ENCODE results near the gene JAG1. TPM values are rescaled to one million over a fixed set of nuclear protein-coding genes. Genes with fewer than 3 reads are reported as not detected.

JAG1 gene
- total and polyA plus RNA-seq, 12 donors = 6.8 to 22.0 (median 13.3) TPM

- Histone ChIP-seq H3K4me3 (no peak overlapping the region), H3K27ac (no peak overlapping the region), H3K4me1 (replicated peaks in 1 of 2) (no peaks in the 10 kb centered on the region), H3K27me3 (no peaks in the 10 kb centered on the region), H3K36me3 (replicated peaks in 1 of 2) (no peaks in the 10 kb centered on the region), H3K9me3 (replicated peaks in 1 of 3) (no peaks in the 10 kb centered on the region)
- WGBS, 4 donors = 50 to 61% (median 54%) methylated on average over 2 of the region's 2 CpGs
- TF ChIP-seq CTCF (IDR thresholded peaks at IDR 0.05) = no peak
- no peak for TF ChIP-seq POLR2A (IDR thresholded peaks at IDR 0.05)
- intact Hi-C loops (cut with DNase I) = no loop called here
- DNase-seq = no peak
Observed at GRCh38 chr20:10720565-10720964, 46.8 kb upstream of the JAG1 start.

GRCh38 chr20:10719740-10720385 lies 46.1 kb upstream of the JAG1 start:
- no peaks in the 10 kb centered on the region for H3K9me3 ChIP-seq (replicated peaks in 1 of 3)
- no peaks in the 10 kb centered on the region for H3K36me3 ChIP-seq (replicated peaks in 1 of 2)
- 67 to 81% (median 79%) methylated on average over 2 of the region's 2 CpGs for WGBS, 4 donors
- TF ChIP-seq CTCF (IDR thresholded peaks at IDR 0.05) (no peak), POLR2A (IDR thresholded peaks at IDR 0.05) (no peak)
- DNase-seq = no peak
- no peaks in the 10 kb centered on the region for H3K27me3 ChIP-seq
- H3K4me1 ChIP-seq (replicated peaks in 1 of 2) = no peaks in the 10 kb centered on the region
- no peak overlapping the region for H3K27ac ChIP-seq
- intact Hi-C loops (cut with DNase I) = no loop called here
- no peak overlapping the region for H3K4me3 ChIP-seq

- no peak for TF ChIP-seq CTCF (IDR thresholded peaks at IDR 0.05)
- no peak for TF ChIP-seq POLR2A (IDR thresholded peaks at IDR 0.05)
- H3K4me1 ChIP-seq (replicated peaks in 1 of 2) = no peaks in the 10 kb centered on the region
- intact Hi-C loops (cut with DNase I) = no loop called here
- no peaks in the 10 kb centered on the region for H3K36me3 ChIP-seq (replicated peaks in 1 of 2)
- DNase-seq = no peak
- 66 to 86% (median 69%) methylated on average over 3 of the region's 3 CpGs for WGBS, 4 donors
- H3K4me3 ChIP-seq = no peak overlapping the region
- H3K27me3 ChIP-seq = no peaks in the 10 kb centered on the region
- no peak overlapping the region for H3K27ac ChIP-seq
- no peaks in the 10 kb centered on the region for H3K9me3 ChIP-seq (replicated peaks in 1 of 3)
Observed at GRCh38 chr20:10718661-10719060, 44.9 kb upstream of the JAG1 start.

GRCh38 chr20:10716855-10717254 lies 43.1 kb upstream of the JAG1 start:
- no peak overlapping the region for H3K27ac ChIP-seq
- intact Hi-C loops (cut with DNase I) = no loop called here
- no peak for DNase-seq
- no peak overlapping the region for H3K4me3 ChIP-seq
- no peaks in the 10 kb centered on the region for H3K27me3 ChIP-seq
- TF ChIP-seq POLR2A (IDR thresholded peaks at IDR 0.05) = no peak
- no peak for TF ChIP-seq CTCF (IDR thresholded peaks at IDR 0.05)
- no peaks in the 10 kb centered on the region for H3K4me1 ChIP-seq (replicated peaks in 1 of 2)
- H3K36me3 ChIP-seq (replicated peaks in 1 of 2) = no peaks in the 10 kb centered on the region
- H3K9me3 ChIP-seq (replicated peaks in 1 of 3) = no peaks in the 10 kb centered on the region
